Activated naive CD4-positive, alpha-beta T cell treated with anti-CD3 and anti-CD28 coated beads for 36 hours (primary cell): ENCODE data around the gene ATXN7L1. TPM values are rescaled to one million over a fixed set of nuclear protein-coding genes. Genes with fewer than 3 reads are reported as not detected.

Source experiments
- CTCF ChIA-PET: fragments of 350-600 bp; sonication (Branson Sonifier 250); formaldehyde crosslinking; loops from one replicate; lab custom pipeline; 2021; ENCODE audit warnings: antibody characterized with exemption; lab: Charles Lee
- DNase-seq: peaks from one replicate; pipeline ENCODE4 v3.0.0-alpha.2; 2020
- H3K27ac Mint-ChIP-seq: one replicate; pipeline ENCODE4 v1.8.0; 2021; ENCODE audit warnings: mild to moderate bottlenecking, mixed read lengths
- H3K27me3 Mint-ChIP-seq: one replicate; pipeline ENCODE4 v1.8.0; 2021; ENCODE audit warnings: low read depth, mixed read lengths
- H3K36me3 Mint-ChIP-seq: one replicate; pipeline ENCODE4 v1.8.0; 2021; ENCODE audit warnings: low read depth, mixed read lengths
- H3K4me1 Mint-ChIP-seq: one replicate; pipeline ENCODE4 v1.8.0; 2021; ENCODE audit warnings: low read depth, mixed read lengths
- H3K4me3 Mint-ChIP-seq: one replicate; pipeline ENCODE4 v1.8.0; 2021; ENCODE audit warnings: mild to moderate bottlenecking, moderate library complexity, mixed read lengths
- H3K9me3 Mint-ChIP-seq: one replicate; pipeline ENCODE4 v1.8.0; 2021; ENCODE audit warnings: mixed read lengths
- intact Hi-C: fragments of 100-400 bp; cut with micrococcal nuclease; formaldehyde crosslinking; loops from one replicate; pipeline ENCODE4 v1.15.1; 2023
- total RNA-seq, 2 experiments: library from RNA; stranded (reverse); gene quantifications; one replicate each; pipeline ENCODE4 v1.2.3, GENCODE V29; 2021

Gene ATXN7L1
- total RNA-seq, 2 experiments from 2014 or later, result 8.8 to 9.2 TPM

GRCh38 chr7:105830405-105831301 lies 45.7 kb downstream of the ATXN7L1 start:
- CTCF ChIA-PET, result no interaction called here
- H3K27me3 Mint-ChIP-seq, result no peaks in the 10 kb centered on the region
- H3K36me3 Mint-ChIP-seq, result peaks cover 2% of the 10 kb centered on the region
- intact Hi-C loops, result no loop called here
- DNase-seq, result no peak
- H3K4me1 Mint-ChIP-seq, result peaks cover 8% of the 10 kb centered on the region
- no peak overlapping the region for H3K4me3 Mint-ChIP-seq
- H3K9me3 Mint-ChIP-seq, result no peaks in the 10 kb centered on the region
- no peak overlapping the region for H3K27ac Mint-ChIP-seq

DNA sequence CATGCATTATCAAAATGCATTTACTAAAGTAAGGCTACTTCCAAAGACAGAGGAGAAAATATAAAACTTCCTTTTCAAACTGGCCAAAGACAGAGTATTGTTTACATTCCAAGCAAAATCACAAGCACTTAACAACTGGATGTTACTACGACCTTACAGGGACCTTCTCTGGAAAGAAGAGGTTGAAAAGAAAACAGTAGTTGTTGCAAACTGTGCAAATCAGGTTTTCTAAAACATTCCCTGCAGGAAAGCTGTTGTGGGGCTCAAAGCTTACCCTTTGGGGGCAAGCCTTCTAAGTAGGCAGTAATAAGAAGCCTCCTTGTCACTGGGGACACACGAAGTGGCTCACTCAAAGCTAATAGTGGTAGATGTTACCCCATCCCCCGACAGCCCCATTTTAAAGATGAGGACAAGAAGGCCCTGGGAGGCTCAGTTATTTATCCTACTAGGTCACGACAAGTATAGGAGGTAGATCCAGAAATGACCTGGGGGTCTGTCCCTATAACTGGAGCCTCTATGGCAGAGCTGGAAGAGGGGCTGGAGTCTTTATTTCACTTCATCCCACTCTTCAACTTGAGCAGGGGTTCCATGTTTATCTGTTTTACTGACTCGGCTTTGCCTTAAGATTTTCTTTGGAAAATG lies 46.6 kb downstream of the ATXN7L1 start:
- intact Hi-C loops, result no loop called here
- Mint-ChIP-seq H3K27me3 (no peaks in the 10 kb centered on the region), H3K36me3 (peaks cover 2% of the 10 kb centered on the region), H3K27ac (no peak overlapping the region), H3K9me3 (peaks cover 2% of the 10 kb centered on the region), H3K4me1 (peaks cover 8% of the 10 kb centered on the region), H3K4me3 (no peak overlapping the region)
- CTCF ChIA-PET, result interaction anchor here (1.5 kb wide), 1 partner anchor 69 kb away, joined by 4 read pairs; no protein-coding TSS in a partner anchor
- DNase-seq, result no peak

DNA sequence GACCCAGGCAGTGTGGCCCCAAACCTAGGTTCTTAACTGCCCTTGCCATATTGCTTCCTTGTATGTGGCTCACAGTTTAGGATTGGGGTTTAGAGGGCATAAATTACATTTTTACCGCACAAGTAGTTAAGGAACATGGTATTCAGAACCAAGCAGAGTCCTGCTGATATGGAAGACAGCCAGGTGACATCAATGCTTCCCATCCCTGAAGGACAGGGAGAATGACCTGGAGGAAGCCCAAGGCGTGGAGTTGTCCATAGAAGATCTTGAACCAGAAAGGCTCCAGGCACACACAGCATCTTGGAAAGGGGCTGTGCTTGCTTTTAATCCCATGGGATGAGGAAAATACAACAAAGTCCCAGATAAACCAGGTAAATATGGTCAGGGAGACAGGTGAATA lies 48.3 kb downstream of the ATXN7L1 start:
- Mint-ChIP-seq H3K27ac (no peak overlapping the region), H3K4me1 (peaks cover 14% of the 10 kb centered on the region), H3K4me3 (no peak overlapping the region), H3K27me3 (no peaks in the 10 kb centered on the region), H3K36me3 (peaks cover 4% of the 10 kb centered on the region), H3K9me3 (peaks cover 8% of the 10 kb centered on the region)
- intact Hi-C loops, result no loop called here
- CTCF ChIA-PET, result interaction anchor here (1.2 kb wide), 1 partner anchor 50 kb away, joined by 3 read pairs; no protein-coding TSS in a partner anchor
- DNase-seq, result no peak

DNA sequence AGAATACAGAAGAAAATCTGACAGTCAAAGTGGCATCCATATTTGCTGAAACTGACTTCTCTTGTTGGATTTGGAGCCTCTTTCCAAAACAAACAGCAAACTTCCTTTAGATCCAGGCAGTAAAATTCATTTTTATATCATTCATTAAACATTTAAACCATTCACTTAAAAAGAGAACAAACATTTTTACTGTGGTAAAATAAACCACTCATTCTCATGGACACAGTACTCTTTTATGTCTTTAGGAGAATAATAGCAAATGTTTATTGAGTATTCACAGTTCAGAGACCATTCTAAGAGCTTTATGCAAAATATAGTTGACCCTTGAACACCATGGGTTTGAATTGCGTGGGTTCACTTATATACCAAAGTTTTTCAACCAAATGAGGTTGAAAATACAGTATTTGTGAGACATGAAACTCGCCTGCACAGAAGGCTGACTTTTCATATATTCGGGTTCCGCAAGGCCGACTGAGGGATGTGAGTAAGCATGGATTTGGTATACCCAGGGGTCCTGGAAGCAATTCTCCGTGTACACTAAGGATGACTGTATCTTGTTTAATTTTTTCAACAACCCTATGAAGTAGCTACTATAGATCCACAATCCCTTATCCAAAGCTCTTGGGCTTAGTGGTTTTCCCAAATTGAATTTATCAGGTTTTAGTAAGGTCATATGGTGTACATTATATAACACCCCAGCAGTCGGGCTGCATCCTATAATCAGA lies 49.1 kb downstream of the ATXN7L1 start:
- no peak for DNase-seq
- intact Hi-C loops, result no loop called here
- H3K36me3 Mint-ChIP-seq, result peaks cover 4% of the 10 kb centered on the region
- no peak overlapping the region for H3K4me3 Mint-ChIP-seq
- H3K27me3 Mint-ChIP-seq, result no peaks in the 10 kb centered on the region
- H3K27ac Mint-ChIP-seq, result no peak overlapping the region
- H3K9me3 Mint-ChIP-seq, result peaks cover 8% of the 10 kb centered on the region
- CTCF ChIA-PET, result interaction anchor here (0.7 to 1.1 kb wide), 2 partner anchors 22 to 53 kb away, joined by 3 read pairs; no protein-coding TSS in a partner anchor
- peaks cover 16% of the 10 kb centered on the region for H3K4me1 Mint-ChIP-seq

- CTCF ChIA-PET, result no interaction called here
- no peaks in the 10 kb centered on the region for H3K27me3 Mint-ChIP-seq
- intact Hi-C loops, result no loop called here
- H3K9me3 Mint-ChIP-seq, result peaks cover 8% of the 10 kb centered on the region
- H3K4me3 Mint-ChIP-seq, result no peak overlapping the region
- H3K36me3 Mint-ChIP-seq, result peaks cover 4% of the 10 kb centered on the region
- DNase-seq, result no peak
- peaks cover 18% of the 10 kb centered on the region for H3K4me1 Mint-ChIP-seq
- no peak overlapping the region for H3K27ac Mint-ChIP-seq
Measured at GRCh38 chr7:105826143-105826542, 50.3 kb downstream of the ATXN7L1 start.

- intact Hi-C loops, result no loop called here
- H3K36me3 Mint-ChIP-seq, result peaks cover 4% of the 10 kb centered on the region
- H3K27ac Mint-ChIP-seq, result no peak overlapping the region
- no peak overlapping the region for H3K4me3 Mint-ChIP-seq
- DNase-seq, result no peak
- CTCF ChIA-PET, result no interaction called here
- peaks cover 20% of the 10 kb centered on the region for H3K4me1 Mint-ChIP-seq
- peaks cover 8% of the 10 kb centered on the region for H3K9me3 Mint-ChIP-seq
- no peaks in the 10 kb centered on the region for H3K27me3 Mint-ChIP-seq
Measured at GRCh38 chr7:105825371-105825770, 51.0 kb downstream of the ATXN7L1 start.

DNA sequence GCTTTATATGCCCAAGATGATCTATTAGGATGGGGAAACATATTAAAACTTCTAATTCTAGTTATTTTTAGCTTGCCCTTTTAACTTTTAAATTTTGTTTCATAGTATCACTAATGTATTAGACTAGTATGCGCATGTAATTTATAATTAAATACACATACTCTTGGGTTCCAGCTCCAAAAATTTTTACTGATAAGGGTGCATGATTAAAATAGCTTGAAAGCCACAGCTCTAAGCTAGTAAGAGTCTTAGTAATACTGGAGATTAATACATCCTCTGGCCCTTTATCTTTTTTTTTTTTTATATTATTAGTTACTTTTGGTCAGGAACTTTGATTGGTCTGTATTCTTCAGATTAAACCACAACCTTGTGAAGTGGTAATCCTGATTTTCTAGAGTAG lies 53.6 kb downstream of the ATXN7L1 start:
- peaks cover 19% of the 10 kb centered on the region for H3K4me1 Mint-ChIP-seq
- CTCF ChIA-PET, result interaction anchor here (0.9 to 1.1 kb wide), 2 partner anchors 62 to 166 kb away, joined by 3 to 5 read pairs; no protein-coding TSS in a partner anchor
- H3K27me3 Mint-ChIP-seq, result no peaks in the 10 kb centered on the region
- peaks cover 8% of the 10 kb centered on the region for H3K9me3 Mint-ChIP-seq
- H3K27ac Mint-ChIP-seq, result no peak overlapping the region
- DNase-seq, result no peak
- intact Hi-C loops, result no loop called here
- H3K4me3 Mint-ChIP-seq, result no peak overlapping the region
- peaks cover 4% of the 10 kb centered on the region for H3K36me3 Mint-ChIP-seq

GRCh38 chr7:105821527-105821926 lies 54.9 kb downstream of the ATXN7L1 start:
- Mint-ChIP-seq H3K9me3 (peaks cover 8% of the 10 kb centered on the region), H3K27me3 (no peaks in the 10 kb centered on the region), H3K36me3 (peaks cover 4% of the 10 kb centered on the region), H3K4me1 (peaks cover 22% of the 10 kb centered on the region), H3K27ac (no peak overlapping the region), H3K4me3 (no peak overlapping the region)
- CTCF ChIA-PET, result interaction anchor here (0.8 kb wide), 1 partner anchor 60 kb away, joined by 3 read pairs; no protein-coding TSS in a partner anchor
- no peak for DNase-seq
- intact Hi-C loops, result no loop called here

DNA sequence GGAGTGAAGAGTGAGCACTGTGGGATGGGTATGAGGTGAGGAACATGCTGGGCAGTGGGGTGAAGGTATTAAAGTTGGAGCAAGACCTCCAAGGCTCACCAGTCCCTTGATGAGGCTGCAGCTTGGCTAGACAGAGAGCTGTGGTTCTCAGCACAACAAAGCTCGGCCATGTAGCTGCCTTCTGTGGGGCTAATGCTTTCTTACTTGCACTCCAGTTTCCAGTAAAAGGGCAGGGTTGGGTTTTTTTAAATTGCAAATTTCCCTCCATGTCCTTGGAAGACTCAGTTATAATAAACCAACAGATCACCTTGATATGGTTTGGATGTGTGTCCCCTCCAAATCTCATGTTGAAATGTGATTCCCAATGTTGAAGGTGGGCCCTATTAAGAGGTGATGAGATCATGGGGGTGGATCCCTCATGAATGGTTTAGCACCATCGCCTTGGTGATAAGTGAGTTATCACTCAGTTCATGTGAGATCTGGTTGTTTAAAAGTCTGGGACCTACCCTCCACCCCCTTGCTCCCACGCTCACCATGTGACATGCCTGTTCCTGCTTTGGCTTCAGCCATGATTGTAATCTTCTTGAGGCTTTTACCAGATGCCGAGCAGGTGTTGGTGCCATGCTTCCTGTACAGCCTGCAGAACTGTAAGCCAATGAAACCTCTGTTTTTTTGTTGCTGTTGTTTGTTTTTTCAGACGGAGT lies 55.9 kb downstream of the ATXN7L1 start:
- Mint-ChIP-seq H3K9me3 (peaks cover 8% of the 10 kb centered on the region), H3K27ac (no peak overlapping the region), H3K36me3 (peaks cover 4% of the 10 kb centered on the region), H3K4me1 (peaks cover 22% of the 10 kb centered on the region), H3K27me3 (no peaks in the 10 kb centered on the region), H3K4me3 (no peak overlapping the region)
- CTCF ChIA-PET, result no interaction called here
- DNase-seq, result no peak
- intact Hi-C loops, result no loop called here

DNA sequence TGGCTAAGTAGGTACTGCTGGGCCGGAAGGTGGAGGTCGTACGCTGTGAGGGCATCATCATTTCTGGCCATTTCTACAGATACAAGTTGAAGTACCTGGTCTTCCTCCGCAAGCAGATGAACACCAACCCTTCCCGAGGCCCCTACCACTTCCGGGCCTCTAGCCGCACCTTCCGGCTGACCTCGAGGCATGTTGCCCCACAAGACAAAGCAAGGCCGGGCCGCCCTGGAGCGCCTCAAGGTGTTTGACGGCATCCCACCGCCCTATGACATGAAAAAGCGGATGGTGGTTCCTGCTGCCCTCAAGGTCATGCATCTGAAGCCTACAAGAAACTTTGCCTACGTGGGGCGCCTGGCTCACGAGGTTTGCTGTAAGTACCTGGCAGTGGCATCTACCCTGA lies 56.8 kb downstream of the ATXN7L1 start:
- DNase-seq, result no peak
- H3K27me3 Mint-ChIP-seq, result no peaks in the 10 kb centered on the region
- peaks cover 4% of the 10 kb centered on the region for H3K36me3 Mint-ChIP-seq
- CTCF ChIA-PET, result no interaction called here
- no peak overlapping the region for H3K27ac Mint-ChIP-seq
- H3K4me1 Mint-ChIP-seq, result peaks cover 24% of the 10 kb centered on the region
- peaks cover 5% of the 10 kb centered on the region for H3K9me3 Mint-ChIP-seq
- no peak overlapping the region for H3K4me3 Mint-ChIP-seq
- intact Hi-C loops, result no loop called here

GRCh38 chr7:105816954-105817615 lies 59.3 kb downstream of the ATXN7L1 start:
- CTCF ChIA-PET, result interaction anchor here (0.6 kb wide), 1 partner anchor 34 kb away, joined by 3 read pairs; no protein-coding TSS in a partner anchor
- peaks cover 16% of the 10 kb centered on the region for H3K4me1 Mint-ChIP-seq
- no peaks in the 10 kb centered on the region for H3K36me3 Mint-ChIP-seq
- H3K4me3 Mint-ChIP-seq, result no peak overlapping the region
- H3K9me3 Mint-ChIP-seq, result no peaks in the 10 kb centered on the region
- H3K27me3 Mint-ChIP-seq, result no peaks in the 10 kb centered on the region
- H3K27ac Mint-ChIP-seq, result no peak overlapping the region
- intact Hi-C loops, result no loop called here
- DNase-seq, result no peak
